ENCODE measurements around the gene CRYBG2. TPM values are rescaled to one million over a fixed set of nuclear protein-coding genes. Genes with fewer than 3 reads are reported as not detected.

The CRYBG2 gene
- total RNA-seq, 2 experiments from 2014 or later, result 2.8 to 2.9 TPM

- POLR2A ChIA-PET, result interaction anchor here (1.1 kb wide), 1 partner anchor 37 kb away, joined by 5 read pairs; no protein-coding TSS in a partner anchor
Measured at GRCh38 chr1:26282401-26282918, 71.5 kb downstream of the CRYBG2 start.

GRCh38 chr1:26281971-26282370, 72.0 kb downstream of the CRYBG2 start:
- ChIA-PET POLR2A (interaction anchor here (1.1 kb wide), 1 partner anchor 37 kb away, joined by 5 read pairs; no protein-coding TSS in a partner anchor), CTCF (interaction anchor here (9.5 kb wide), 1 partner anchor 39 kb away, joined by 144 read pairs; the partner anchor contains the start of gene CD52)

More at GRCh38 chr1:26282401-26282918, 71.5 kb downstream of the CRYBG2 start:
- CTCF ChIA-PET, result interaction anchor here (9.0 to 9.5 kb wide), 2 partner anchors 37 to 38 kb away, joined by 141 to 144 read pairs; partner anchors contain the start of gene CD52

GRCh38 chr1:26281091-26281958, 72.6 kb downstream of the CRYBG2 start:
- POLR2A ChIA-PET, result interaction anchor here (1.1 to 2.6 kb wide), 3 partner anchors 8 to 38 kb away, joined by 5 to 17 read pairs (median 14); partner anchors contain the start of gene CD52
- CTCF ChIA-PET, result interaction anchor here (0.6 to 9.5 kb wide), 4 partner anchors 8 to 195 kb away, joined by 3 to 144 read pairs (median 4); partner anchors contain the start of gene CD52

- CTCF ChIA-PET, result interaction anchor here (0.7 to 9.5 kb wide), 5 partner anchors 8 to 40 kb away, joined by 3 to 144 read pairs (median 14); partner anchors contain the start of genes CD52 and UBXN11
- POLR2A ChIA-PET, result interaction anchor here (0.6 to 2.6 kb wide), 3 partner anchors 9 to 260 kb away, joined by 4 to 17 read pairs (median 14); partner anchors contain the start of gene CD52
Measured at GRCh38 chr1:26280333-26281042, 73.4 kb downstream of the CRYBG2 start.

GRCh38 chr1:26279456-26280332, 74.2 kb downstream of the CRYBG2 start, which contains the start of gene SH3BGRL3:
Gene SH3BGRL3 (plus strand): TSS chr1:26280086. CDS start chr1:26280156, 70 bp downstream.
- POLR2A ChIA-PET, result interaction anchor here (0.6 to 2.6 kb wide), 3 partner anchors 9 to 261 kb away, joined by 4 to 17 read pairs (median 14); partner anchors contain the start of gene CD52
- CTCF ChIA-PET, result interaction anchor here (0.9 to 9.5 kb wide), 6 partner anchors 9 to 153 kb away, joined by 3 to 144 read pairs (median 9); partner anchors contain the start of genes CD52, DHDDS and UBXN11

- ChIA-PET CTCF (interaction anchor here (0.9 to 9.5 kb wide), 6 partner anchors 10 to 154 kb away, joined by 3 to 144 read pairs (median 11); partner anchors contain the start of genes CD52, DHDDS and UBXN11), POLR2A (interaction anchor here (2.3 to 2.6 kb wide), 2 partner anchors 10 to 40 kb away, joined by 14 to 17 read pairs; partner anchors contain the start of gene CD52)
Measured at GRCh38 chr1:26278724-26279455, 75.0 kb downstream of the CRYBG2 start.

GRCh38 chr1:26278303-26278702, 75.6 kb downstream of the CRYBG2 start:
- ChIA-PET POLR2A (interaction anchor here (1.2 kb wide), 1 partner anchor 40 kb away, joined by 4 read pairs; no protein-coding TSS in a partner anchor), CTCF (interaction anchor here (0.9 to 9.5 kb wide), 4 partner anchors 10 to 86 kb away, joined by 3 to 144 read pairs (median 11); partner anchors contain the start of genes CD52 and UBXN11)

GRCh38 chr1:26277719-26278118, 76.2 kb downstream of the CRYBG2 start:
- POLR2A ChIA-PET, result interaction anchor here (1.2 kb wide), 1 partner anchor 41 kb away, joined by 4 read pairs; no protein-coding TSS in a partner anchor
- CTCF ChIA-PET, result interaction anchor here (0.6 to 9.5 kb wide), 10 partner anchors 8 to 139 kb away, joined by 3 to 144 read pairs (median 7); partner anchors contain the start of genes CD52 and UBXN11

GRCh38 chr1:26277261-26277661, 76.7 kb downstream of the CRYBG2 start:
- CTCF ChIA-PET, result interaction anchor here (0.6 to 9.5 kb wide), 13 partner anchors 8 to 140 kb away, joined by 3 to 144 read pairs (median 6); partner anchors contain the start of genes CD52, CEP85 and UBXN11
- POLR2A ChIA-PET, result interaction anchor here (1.2 kb wide), 1 partner anchor 41 kb away, joined by 4 read pairs; no protein-coding TSS in a partner anchor

- ChIA-PET POLR2A (interaction anchor here (0.8 to 1.0 kb wide), 2 partner anchors 8 to 44 kb away, joined by 3 read pairs; no protein-coding TSS in a partner anchor), CTCF (interaction anchor here (0.6 to 9.5 kb wide), 17 partner anchors 9 to 770 kb away, joined by 3 to 144 read pairs (median 8); partner anchors contain the start of genes CD52, CEP85 and ZNF593)
Measured at GRCh38 chr1:26276432-26276838, 77.5 kb downstream of the CRYBG2 start.

- ChIA-PET CTCF (interaction anchor here (0.6 to 9.5 kb wide), 21 partner anchors 9 to 155 kb away, joined by 3 to 144 read pairs (median 8); partner anchors contain the start of genes CD52, CEP85 and ZNF593), POLR2A (interaction anchor here (0.8 to 1.0 kb wide), 3 partner anchors 9 to 45 kb away, joined by 3 to 5 read pairs (median 3); no protein-coding TSS in a partner anchor)
Measured at GRCh38 chr1:26275580-26276431, 78.1 kb downstream of the CRYBG2 start.

- CTCF ChIA-PET, result interaction anchor here (0.6 to 9.5 kb wide), 18 partner anchors 10 to 156 kb away, joined by 3 to 144 read pairs (median 6); partner anchors contain the start of genes CD52, CEP85 and ZNF593
- POLR2A ChIA-PET, result no interaction called here
Measured at GRCh38 chr1:26274801-26275425, 79.0 kb downstream of the CRYBG2 start.

Data from activated CD8-positive, alpha-beta memory T cell treated with anti-CD3 and anti-CD28 coated beads for 36 hours (primary cell).